Vein endothelial cell (primary cell): Measurements from ENCODE around the gene ADAM15. TPM values are rescaled to one million over a fixed set of nuclear protein-coding genes. Genes with fewer than 3 reads are reported as not detected.

Experiments used
- total RNA-seq: library from RNA; depleted of rRNA; stranded (reverse); fragments of >200 nt; gene quantifications from 2 replicates; pipeline ENCODE4 v1.2.3, GENCODE V29; 2012

Gene ADAM15
- total RNA-seq: 508 and 513 TPM in 2 replicates

DNA sequence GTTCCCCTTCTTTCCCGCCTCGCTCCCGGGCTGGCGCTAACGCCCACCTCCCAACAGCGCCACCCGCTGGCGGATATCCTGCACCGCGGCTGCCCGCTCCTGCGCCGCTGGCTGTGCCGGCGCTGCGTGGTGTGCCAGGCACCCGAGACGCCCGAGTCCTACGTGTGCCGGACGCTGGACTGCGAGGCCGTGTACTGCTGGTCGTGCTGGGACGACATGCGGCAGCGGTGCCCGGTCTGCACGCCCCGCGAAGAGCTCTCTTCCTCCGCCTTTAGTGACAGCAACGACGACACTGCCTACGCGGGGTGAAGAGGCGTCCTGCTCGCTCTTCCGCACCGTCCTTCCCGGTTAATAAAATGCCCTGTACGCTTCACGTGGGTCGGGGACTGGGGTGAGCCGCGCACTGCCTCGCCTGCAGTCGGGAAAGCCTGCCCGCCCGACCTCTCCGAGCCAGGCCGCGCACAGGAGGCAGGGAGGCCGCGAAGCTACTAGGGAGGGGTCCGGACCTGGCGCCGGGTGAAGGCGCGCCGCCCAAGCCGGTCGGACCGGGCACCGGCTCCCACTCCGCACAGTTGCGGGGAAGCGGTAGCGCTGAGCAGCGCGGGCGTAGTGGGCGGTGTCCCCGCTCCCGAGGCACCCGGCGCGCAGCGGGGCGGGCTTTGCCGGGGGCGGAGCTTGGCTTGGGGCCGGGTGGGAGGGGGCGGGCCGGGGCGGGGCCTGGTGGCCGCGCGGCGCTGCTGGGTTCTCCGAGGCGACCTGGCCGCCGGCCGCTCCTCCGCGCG lies at the start of gene ADAM15:
TSS of gene ADAM15 (plus strand) at position 757 of the 782 bp plus-strand sequence. CDS start 71 bp downstream, outside the sequence.

GRCh38 chr1:155002464-155003226 lies 48.5 kb upstream of the ADAM15 start, which contains the start of gene ZBTB7B:
ZBTB7B (plus strand) TSS chr1:155002802; CDS start chr1:155014661, 11,859 bp downstream.

DNA sequence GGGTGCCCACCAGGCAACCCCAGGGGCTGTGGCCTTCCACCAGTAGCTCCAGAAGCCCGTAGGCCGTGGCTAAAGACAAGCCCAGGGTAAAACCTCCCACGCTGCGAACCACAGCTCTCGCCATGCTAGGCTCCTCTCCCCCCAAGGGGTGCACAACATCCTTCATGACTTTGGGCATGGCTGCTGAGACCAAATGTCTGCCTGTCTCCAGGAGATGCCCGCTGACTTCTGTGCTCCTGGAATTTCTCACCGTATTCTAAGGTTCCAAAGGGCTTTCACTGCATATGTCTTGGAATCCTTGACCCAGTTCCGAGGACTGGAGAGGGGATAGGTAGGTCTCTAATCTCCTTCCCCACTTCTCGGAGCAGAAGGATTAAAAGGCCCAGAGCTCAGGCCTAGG lies 17.6 kb upstream of the ADAM15 start, which contains the start of the genes DCST1 and DCST2:
TSS of gene DCST1 (plus strand) at position 301 of the 400 bp plus-strand sequence. CDS start 213 bp downstream, outside the sequence.
TSS of gene DCST2 (minus strand) at position 258 of the 400 bp plus-strand sequence. CDS start at position 178, 80 bp downstream.

GRCh38 chr1:155063550-155064110 lies 12.5 kb downstream of the ADAM15 start, which contains the start of gene EFNA4:
EFNA4 (plus strand) TSS chr1:155063740; CDS start chr1:155063824, 84 bp downstream.

GRCh38 chr1:155078469-155079209 lies 27.5 kb downstream of the ADAM15 start, which contains the start of gene EFNA3:
EFNA3 (plus strand) TSS chr1:155078837; CDS start chr1:155078942, 105 bp downstream.

Other genes with a start within 250 kb of the ADAM15 start
- gene KCNN3, start 181.0 kb upstream of the ADAM15 start, total RNA-seq: 1.2 and 2.3 TPM in 2 replicates
- gene PMVK, start 114.6 kb upstream of the ADAM15 start, total RNA-seq: 5.8 and 6.5 TPM in 2 replicates
- gene PBXIP1, start 95.2 kb upstream of the ADAM15 start, total RNA-seq: 59.8 and 75.1 TPM in 2 replicates
- 12.0 and 12.7 TPM in 2 replicates for gene PYGO2, start 89.5 kb upstream of the ADAM15 start, total RNA-seq
- gene SHC1, start 80.6 kb upstream of the ADAM15 start, total RNA-seq: 312 and 348 TPM in 2 replicates
- 52.3 and 69.7 TPM in 2 replicates for gene CKS1B, start 76.6 kb upstream of the ADAM15 start, total RNA-seq
- gene FLAD1, start 68.0 kb upstream of the ADAM15 start, total RNA-seq: 32.7 and 35.1 TPM in 2 replicates
- gene LENEP, start 57.7 kb upstream of the ADAM15 start, total RNA-seq: 0.67 and 1.3 TPM in 2 replicates
- gene ZBTB7B, start 48.5 kb upstream of the ADAM15 start, total RNA-seq: 15.4 and 16.8 TPM in 2 replicates
- not detected in 2 replicates for gene DCST2, start 17.5 kb upstream of the ADAM15 start, total RNA-seq
- gene DCST1, start 17.5 kb upstream of the ADAM15 start, total RNA-seq: not detected in 2 replicates
- gene EFNA4, start 12.4 kb downstream of the ADAM15 start, total RNA-seq: 11.7 and 12.7 TPM in 2 replicates
- 1.6 and 3.6 TPM in 2 replicates for gene EFNA3, start 27.5 kb downstream of the ADAM15 start, total RNA-seq
- gene EFNA1, start 76.6 kb downstream of the ADAM15 start, total RNA-seq: 84.4 and 125 TPM in 2 replicates
- 28.1 and 31.6 TPM in 2 replicates for gene SLC50A1, start 84.5 kb downstream of the ADAM15 start, total RNA-seq
- 42.5 and 53.3 TPM in 2 replicates for gene DPM3, start 89.2 kb downstream of the ADAM15 start, total RNA-seq
- gene KRTCAP2, start 122.0 kb downstream of the ADAM15 start, total RNA-seq: 81.0 and 141 TPM in 2 replicates
- 6.9 and 12.0 TPM in 2 replicates for gene TRIM46, start 122.5 kb downstream of the ADAM15 start, total RNA-seq
- gene THBS3, start 156.6 kb downstream of the ADAM15 start, total RNA-seq: 15.8 and 16.7 TPM in 2 replicates
- 42.1 and 44.7 TPM in 2 replicates for gene MTX1, start 157.4 kb downstream of the ADAM15 start, total RNA-seq
- gene ENTREP3, start 204.2 kb downstream of the ADAM15 start, total RNA-seq: 8.2 and 9.5 TPM in 2 replicates
- gene SCAMP3, start 211.0 kb downstream of the ADAM15 start, total RNA-seq: 43.1 and 51.0 TPM in 2 replicates
- 27.3 and 27.4 TPM in 2 replicates for gene CLK2, start 222.2 kb downstream of the ADAM15 start, total RNA-seq
- gene HCN3, start 226.1 kb downstream of the ADAM15 start, total RNA-seq: 0.65 and 1.3 TPM in 2 replicates